Transverse colon (tissue), 4 donors: ENCODE results near the gene UNC5C.

ENCODE experiments used
- POLR2A ChIP-seq: fragments of 450-650 bp; IDR thresholded peaks from one replicate; pipeline ENCODE4 v1.6.1; 2016; ENCODE audit warnings: antibody characterized with exemption, mild to moderate bottlenecking, moderate library complexity
- POLR2AphosphoS5 ChIP-seq, 3 donors: sonication (generic); formaldehyde crosslinking; IDR thresholded peaks; one replicate each; pipeline ENCODE4 v1.6.1; 2016; ENCODE audit warnings: antibody characterized with exemption in 3 of 3
- TF ChIP-seq, protein P1 (sequence below), 5 experiments: fragments of 200-600 bp in 3 of 5; fragments of 450-650 bp in 2 of 5; sonication (generic) in 3 of 5; IDR thresholded peaks; 1 replicate in 2 of 5; 2 replicates in 3 of 5; pipeline ENCODE4 v1.5.1; 2016 to 2017; ENCODE audit warnings: antibody characterized with exemption in 5 of 5, inconsistent platforms in 3 of 5, mild to moderate bottlenecking in 2 of 5, moderate library complexity in 1 of 5

DNA sequence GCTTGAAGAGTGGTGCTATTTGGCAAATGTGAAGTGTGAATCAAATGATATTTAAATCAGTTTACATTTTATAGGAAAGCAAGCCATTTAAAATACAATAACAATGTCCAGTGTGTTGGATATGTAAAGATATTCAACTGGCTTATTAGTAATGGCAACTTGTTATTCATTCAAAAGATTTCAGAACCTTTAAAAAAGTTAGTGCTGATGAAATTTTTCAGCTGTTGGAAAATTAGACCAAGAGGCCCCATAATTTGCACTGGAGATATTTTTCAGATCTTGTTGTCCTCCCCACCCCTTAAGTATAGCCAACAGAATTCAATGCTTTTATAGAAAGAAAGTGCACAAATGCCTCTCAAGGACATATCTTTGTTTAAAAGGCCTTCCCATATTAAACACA is 54.6 kb downstream of the UNC5C start:
- no peak for TF ChIP-seq POLR2A
- TF ChIP-seq, protein P1, sequence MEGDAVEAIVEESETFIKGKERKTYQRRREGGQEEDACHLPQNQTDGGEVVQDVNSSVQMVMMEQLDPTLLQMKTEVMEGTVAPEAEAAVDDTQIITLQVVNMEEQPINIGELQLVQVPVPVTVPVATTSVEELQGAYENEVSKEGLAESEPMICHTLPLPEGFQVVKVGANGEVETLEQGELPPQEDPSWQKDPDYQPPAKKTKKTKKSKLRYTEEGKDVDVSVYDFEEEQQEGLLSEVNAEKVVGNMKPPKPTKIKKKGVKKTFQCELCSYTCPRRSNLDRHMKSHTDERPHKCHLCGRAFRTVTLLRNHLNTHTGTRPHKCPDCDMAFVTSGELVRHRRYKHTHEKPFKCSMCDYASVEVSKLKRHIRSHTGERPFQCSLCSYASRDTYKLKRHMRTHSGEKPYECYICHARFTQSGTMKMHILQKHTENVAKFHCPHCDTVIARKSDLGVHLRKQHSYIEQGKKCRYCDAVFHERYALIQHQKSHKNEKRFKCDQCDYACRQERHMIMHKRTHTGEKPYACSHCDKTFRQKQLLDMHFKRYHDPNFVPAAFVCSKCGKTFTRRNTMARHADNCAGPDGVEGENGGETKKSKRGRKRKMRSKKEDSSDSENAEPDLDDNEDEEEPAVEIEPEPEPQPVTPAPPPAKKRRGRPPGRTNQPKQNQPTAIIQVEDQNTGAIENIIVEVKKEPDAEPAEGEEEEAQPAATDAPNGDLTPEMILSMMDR (IDR thresholded peaks at IDR 0.05), result no peak
- no peak for TF ChIP-seq POLR2AphosphoS5 (IDR thresholded peaks at IDR 0.05)
